ENCODE data around the gene SIAH3. TPM values are rescaled to one million over a fixed set of nuclear protein-coding genes. Genes with fewer than 3 reads are reported as not detected.

SIAH3 gene
- total RNA-seq, 2 experiments from 2014 or later, result not detected

- no peak overlapping the region for H3K4me3 ChIP-seq (ENCODE audit: low read depth, low read length, poor library complexity, severe bottlenecking)
- H3K36me3 ChIP-seq (ENCODE audit: insufficient read depth, low read length), result no peaks in the 10 kb centered on the region
- TF ChIP-seq CTCF (conservative IDR thresholded peaks at IDR 0.05; ENCODE audit: low read length), result no peak
- H4K20me1 ChIP-seq (ENCODE audit: insufficient read depth, low read length), result no peaks in the 10 kb centered on the region
- intact Hi-C loops (cut with micrococcal nuclease; ENCODE audit: unreplicated experiment), result no loop called here
- ChIA-PET CTCF (ENCODE audit: unreplicated experiment) (no interaction called here), POLR2A (no interaction called here)
- H3K4me1 ChIP-seq (ENCODE audit: insufficient read depth, low read length, poor library complexity, severe bottlenecking), result no peaks in the 10 kb centered on the region
- no peak overlapping the region for H3K27ac ChIP-seq (ENCODE audit: low read depth, low read length, poor library complexity, severe bottlenecking)
- H3K9me3 ChIP-seq (ENCODE audit: low read length), result no peaks in the 10 kb centered on the region
- H3K79me2 ChIP-seq (ENCODE audit: insufficient read depth, low read depth, low read length), result no peaks in the 10 kb centered on the region
- H3K9me2 ChIP-seq (ENCODE audit: insufficient read depth, low read length), result no peaks in the 10 kb centered on the region
- no TSS peak for BruUV-seq (replicated peaks)
- no peak overlapping the region for H2AFZ ChIP-seq (ENCODE audit: low read length)
- no peak for DNase-seq (ENCODE audit: low spot score)
- no peak overlapping the region for H3K4me2 ChIP-seq (ENCODE audit: low read length)
Measured at GRCh38 chr13:45732916-45733315, 118.6 kb downstream of the SIAH3 start.

- intact Hi-C loops (cut with micrococcal nuclease; ENCODE audit: unreplicated experiment), result no loop called here
- BruUV-seq (replicated peaks), result no TSS peak
- Histone ChIP-seq H3K79me2 (ENCODE audit: insufficient read depth, low read depth, low read length) (no peaks in the 10 kb centered on the region), H4K20me1 (ENCODE audit: insufficient read depth, low read length) (no peaks in the 10 kb centered on the region), H3K4me2 (ENCODE audit: low read length) (no peak overlapping the region), H3K4me3 (ENCODE audit: low read depth, low read length, poor library complexity, severe bottlenecking) (no peak overlapping the region), H3K9me3 (ENCODE audit: low read length) (no peaks in the 10 kb centered on the region), H3K36me3 (ENCODE audit: insufficient read depth, low read length) (no peaks in the 10 kb centered on the region), H2AFZ (ENCODE audit: low read length) (no peak overlapping the region), H3K27ac (ENCODE audit: low read depth, low read length, poor library complexity, severe bottlenecking) (no peak overlapping the region), H3K9me2 (ENCODE audit: insufficient read depth, low read length) (no peaks in the 10 kb centered on the region), H3K4me1 (ENCODE audit: insufficient read depth, low read length, poor library complexity, severe bottlenecking) (no peaks in the 10 kb centered on the region)
- no peak for DNase-seq (ENCODE audit: low spot score)
- ChIA-PET POLR2A (interaction anchor here (0.5 to 1.4 kb wide), 6 partner anchors 10 to 358 kb away, joined by 3 to 5 read pairs (median 3); no protein-coding TSS in a partner anchor), CTCF (ENCODE audit: unreplicated experiment) (no interaction called here)
- TF ChIP-seq EZH2phosphoT487 (IDR thresholded peaks at IDR 0.05; ENCODE audit: borderline replicate concordance, low read depth, low read length), result no peak
- TF ChIP-seq CTCF (conservative IDR thresholded peaks at IDR 0.05; ENCODE audit: low read length), result no peak
Measured at GRCh38 chr13:45731455-45731854, 120.1 kb downstream of the SIAH3 start.

- H3K4me2 ChIP-seq (ENCODE audit: low read length), result no peak overlapping the region
- no peaks in the 10 kb centered on the region for H3K79me2 ChIP-seq (ENCODE audit: insufficient read depth, low read depth, low read length)
- no peak overlapping the region for H2AFZ ChIP-seq (ENCODE audit: low read length)
- BruUV-seq (replicated peaks), result no TSS peak
- H3K27ac ChIP-seq (ENCODE audit: low read depth, low read length, poor library complexity, severe bottlenecking), result no peak overlapping the region
- ChIA-PET POLR2A (no interaction called here), CTCF (ENCODE audit: unreplicated experiment) (no interaction called here)
- H3K36me3 ChIP-seq (ENCODE audit: insufficient read depth, low read length), result no peaks in the 10 kb centered on the region
- no peaks in the 10 kb centered on the region for H3K9me2 ChIP-seq (ENCODE audit: insufficient read depth, low read length)
- H3K4me1 ChIP-seq (ENCODE audit: insufficient read depth, low read length, poor library complexity, severe bottlenecking), result no peaks in the 10 kb centered on the region
- H3K4me3 ChIP-seq (ENCODE audit: low read depth, low read length, poor library complexity, severe bottlenecking), result no peak overlapping the region
- no peaks in the 10 kb centered on the region for H4K20me1 ChIP-seq (ENCODE audit: insufficient read depth, low read length)
- H3K9me3 ChIP-seq (ENCODE audit: low read length), result no peaks in the 10 kb centered on the region
- intact Hi-C loops (cut with micrococcal nuclease; ENCODE audit: unreplicated experiment), result no loop called here
- DNase-seq (ENCODE audit: low spot score), result peak; percentile 29
- peak; percentile 74 for TF ChIP-seq CTCF (conservative IDR thresholded peaks at IDR 0.05; ENCODE audit: low read length)
- TF ChIP-seq EZH2phosphoT487 (IDR thresholded peaks at IDR 0.05; ENCODE audit: borderline replicate concordance, low read depth, low read length), result no peak
Measured at GRCh38 chr13:45728759-45729158, 122.8 kb downstream of the SIAH3 start.

Small RNA genes lying within 50 kb of the gene (small RNA-seq; reads per million reads assigned to genes)
- gene RF00017, result not detected

Other genes with a start within 250 kb of the SIAH3 start
- not detected in 2 replicates for gene ERICH6B, start 236.0 kb downstream of the SIAH3 start, total RNA-seq (2014; rRNA removed; shearing (Covaris generic))
- gene ERICH6B, start 236.0 kb downstream of the SIAH3 start, total RNA-seq (2022), result not detected in 2 replicates
- gene CBY2, start 149.4 kb downstream of the SIAH3 start, total RNA-seq (2014; rRNA removed; shearing (Covaris generic)), result not detected in 2 replicates
- gene CBY2, start 149.4 kb downstream of the SIAH3 start, total RNA-seq (2022), result not detected in 2 replicates
- gene ZC3H13, start 201.0 kb upstream of the SIAH3 start, total RNA-seq (2014; rRNA removed; shearing (Covaris generic)), result 27.2 and 28.2 TPM in 2 replicates
- 40.9 and 43.9 TPM in 2 replicates for gene ZC3H13, start 201.0 kb upstream of the SIAH3 start, total RNA-seq (2022)